ENCODE results near the gene MROH7.
"Not testable (repeated sequence)": the region's sequence is repeated elsewhere in the genome, so short reads cannot be mapped to it uniquely, and the experiment has no call there.

The MROH7 gene

GRCh38 chr1:54610601-54611580, 30.7 kb upstream of the MROH7 start:
- FAIRE-seq = no peak

GRCh38 chr1:54611621-54612020, 30.0 kb upstream of the MROH7 start:
- FAIRE-seq = no peak

GRCh38 chr1:54614024-54614423, 27.6 kb upstream of the MROH7 start:
- FAIRE-seq = no peak

GRCh38 chr1:54614563-54614962, 27.0 kb upstream of the MROH7 start:
- FAIRE-seq = no peak

GRCh38 chr1:54615531-54616279, 25.9 kb upstream of the MROH7 start:
- FAIRE-seq = no peak

GRCh38 chr1:54619749-54620148, 21.8 kb upstream of the MROH7 start:
- no peak for FAIRE-seq

DNA sequence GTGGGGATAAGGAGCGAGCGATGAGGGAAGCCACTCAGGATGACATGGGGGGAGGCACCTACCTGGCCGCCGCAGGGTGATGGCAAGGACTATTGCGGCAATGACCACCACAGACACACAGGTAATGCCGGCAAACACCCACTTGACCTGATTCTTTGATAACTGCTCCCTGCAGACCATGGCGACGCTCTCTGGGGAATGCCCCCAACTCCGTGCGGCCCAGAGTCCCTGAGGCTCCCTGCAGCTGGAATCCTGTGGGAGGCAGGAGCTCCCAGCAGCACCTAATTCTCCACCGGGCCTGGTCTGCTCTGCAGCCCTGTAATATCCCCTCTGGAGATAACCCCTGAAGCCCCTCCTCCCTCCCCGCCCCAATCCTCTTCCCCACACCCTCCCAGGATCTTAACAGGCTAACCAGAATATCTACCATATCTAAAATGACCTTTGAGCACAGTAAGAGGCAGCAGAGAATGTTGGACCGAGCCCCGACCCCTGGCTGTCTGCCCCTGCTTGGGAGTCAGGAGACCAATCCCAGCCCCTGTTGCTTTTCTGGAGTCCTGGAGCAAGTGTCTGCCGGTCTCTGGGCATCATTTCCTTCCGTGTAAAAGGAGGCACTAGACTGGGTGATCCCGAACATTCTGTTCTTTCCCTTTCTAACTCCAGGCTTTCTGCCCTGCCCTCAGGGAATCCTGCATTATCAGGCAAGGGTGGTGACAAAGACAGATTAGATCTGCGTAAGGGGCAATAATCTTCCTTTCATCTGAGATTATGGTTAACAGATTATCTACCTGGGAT, 18.2 kb upstream of the MROH7 start, which contains the start of gene FAM151A:
Gene FAM151A (minus strand): TSS at position 310 of the 792 bp plus-strand sequence. CDS start 130 bp downstream, at position 180.
- no peak for FAIRE-seq

DNA sequence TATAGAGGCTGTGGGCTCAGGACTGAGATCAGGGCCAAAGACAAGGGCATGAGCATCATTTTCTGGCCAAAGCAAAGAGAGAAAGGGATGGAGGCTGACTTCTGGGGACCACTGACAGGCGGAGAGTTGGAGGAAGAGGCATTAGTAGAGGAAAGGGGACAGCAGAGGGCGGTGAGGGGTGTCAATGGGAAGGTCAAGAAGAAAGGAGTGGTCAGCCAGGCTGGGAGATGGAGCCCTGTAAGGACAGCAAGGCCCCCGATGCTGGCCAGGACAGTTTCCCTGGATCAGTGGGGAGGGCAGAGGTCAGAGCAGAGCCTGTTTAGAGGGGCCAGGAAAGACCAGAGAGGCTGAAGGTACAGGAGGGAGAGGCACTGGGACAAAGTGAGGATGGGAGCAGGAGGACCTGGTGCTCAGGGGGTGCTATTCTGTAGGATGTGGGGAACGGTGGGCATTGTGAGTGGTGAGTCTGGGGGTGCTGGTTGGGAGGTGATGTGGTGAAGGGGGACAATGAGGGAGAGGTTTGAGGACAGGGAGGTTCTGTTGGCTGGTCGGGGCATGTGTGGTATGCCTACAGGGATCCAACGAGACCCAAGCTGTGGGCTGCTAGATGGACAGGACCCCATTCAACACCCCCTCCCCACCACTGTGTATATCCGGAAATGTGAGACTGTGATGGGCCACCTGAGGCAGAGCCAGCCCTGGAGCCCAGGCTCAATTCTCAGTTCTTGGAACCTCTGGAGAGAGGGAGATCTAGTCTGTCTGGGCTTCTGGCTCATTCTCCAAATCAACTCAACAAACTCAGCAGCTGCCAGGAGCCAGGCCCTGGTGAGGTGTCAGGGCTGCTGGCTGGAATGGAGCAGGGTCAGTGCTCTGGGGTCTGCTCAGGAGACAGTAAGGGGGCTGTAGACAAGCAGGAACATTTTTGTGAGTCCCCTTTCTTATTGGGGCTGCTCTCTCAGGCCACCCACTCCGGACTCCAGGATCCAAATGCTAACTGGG, 16.8 kb upstream of the MROH7 start:
- FAIRE-seq = no peak

DNA sequence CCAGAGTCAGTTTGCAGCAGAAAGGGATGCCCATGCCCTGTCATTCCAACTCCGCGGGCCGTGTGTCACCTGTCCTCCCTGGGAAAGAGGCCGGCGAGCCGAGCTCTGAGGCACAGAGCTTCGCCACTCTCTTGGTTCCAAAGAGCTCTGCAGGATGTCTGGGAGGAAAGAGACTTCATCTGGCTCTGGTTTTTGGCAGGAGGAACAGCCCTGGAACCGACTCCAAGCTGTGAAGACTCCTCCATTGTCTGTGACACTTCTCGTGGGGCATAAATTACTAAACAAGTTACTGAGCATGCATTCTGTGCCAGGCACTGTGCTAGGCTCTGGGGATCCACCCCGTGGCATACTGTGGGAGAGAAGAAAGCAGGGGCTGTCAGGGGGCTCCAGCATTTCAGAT, 14.4 kb upstream of the MROH7 start:
- FAIRE-seq = no peak

DNA sequence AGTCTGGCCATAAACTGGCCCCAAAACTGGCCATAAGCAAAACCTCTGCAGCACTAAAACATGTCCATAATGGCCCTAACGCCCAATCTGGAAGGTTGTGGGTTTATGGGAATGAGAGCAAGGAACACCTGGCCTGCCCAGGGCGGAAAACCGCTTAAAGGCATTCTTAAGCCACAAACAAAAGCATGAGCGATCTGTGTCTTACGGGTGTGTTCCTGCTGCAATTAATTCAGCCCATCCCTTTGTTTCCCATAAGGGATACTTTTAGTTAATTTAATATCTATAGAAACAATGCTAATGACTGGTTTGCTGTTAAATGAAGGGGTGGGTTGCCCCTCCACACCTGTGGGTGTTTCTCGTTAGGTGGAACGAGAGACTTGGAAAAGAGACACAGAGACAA, 5.8 kb upstream of the MROH7 start:
- FAIRE-seq = not testable (repeated sequence)

DNA sequence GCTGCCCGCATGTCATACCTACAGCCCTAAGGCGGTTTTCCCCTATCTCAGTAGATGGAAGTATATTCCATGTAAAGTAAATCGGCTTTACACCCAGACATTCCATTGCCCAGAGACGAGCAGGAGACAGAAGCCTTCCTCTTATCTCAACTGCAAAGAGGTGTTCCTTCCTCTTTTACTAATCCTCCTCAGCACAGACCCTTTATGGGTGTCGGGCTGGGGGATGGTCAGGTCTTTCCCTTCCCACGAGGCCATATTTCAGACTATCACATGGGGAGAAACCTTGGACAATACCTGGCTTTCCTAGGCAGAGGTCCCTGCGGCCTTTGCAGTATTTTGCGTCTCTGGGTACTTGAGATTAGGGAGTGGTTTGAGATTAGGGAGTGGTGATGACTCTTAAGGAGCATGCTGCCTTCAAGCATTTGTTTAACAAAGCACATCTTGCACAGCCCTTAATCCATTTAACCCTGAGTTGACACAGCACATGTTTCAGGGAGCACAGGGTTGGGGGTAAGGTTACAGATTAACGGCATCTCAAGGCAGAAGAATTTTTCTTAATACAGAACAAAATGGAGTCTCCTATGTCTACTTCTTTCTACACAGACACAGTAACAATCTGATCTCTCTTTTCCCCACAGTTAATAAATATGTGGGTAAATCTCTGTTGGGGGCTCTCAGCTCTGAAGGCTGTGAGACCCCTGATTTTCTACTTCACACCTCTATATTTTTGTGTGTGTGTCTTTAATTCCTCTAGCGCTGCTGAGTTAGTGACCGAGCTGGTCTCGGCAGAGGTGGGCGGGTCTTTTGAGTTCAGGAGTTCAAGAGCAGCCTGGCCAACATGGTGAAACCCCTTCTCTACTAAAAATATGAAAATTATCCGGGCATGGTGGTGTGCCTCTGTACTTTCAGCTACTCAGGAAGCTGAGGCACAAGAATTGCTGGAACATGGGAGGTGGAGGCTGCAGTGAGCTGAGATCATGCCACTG, 4.8 kb upstream of the MROH7 start:
- not testable (repeated sequence) for FAIRE-seq

GRCh38 chr1:54640361-54640760, 1.2 kb upstream of the MROH7 start:
- no peak for FAIRE-seq

GRCh38 chr1:54643736-54644135, 2.1 kb downstream of the MROH7 start:
- FAIRE-seq = no peak

- FAIRE-seq = no peak
Observed at GRCh38 chr1:54645806-54646676, 4.5 kb downstream of the MROH7 start.

GRCh38 chr1:54649130-54649898, 7.7 kb downstream of the MROH7 start:
- FAIRE-seq = no peak

DNA sequence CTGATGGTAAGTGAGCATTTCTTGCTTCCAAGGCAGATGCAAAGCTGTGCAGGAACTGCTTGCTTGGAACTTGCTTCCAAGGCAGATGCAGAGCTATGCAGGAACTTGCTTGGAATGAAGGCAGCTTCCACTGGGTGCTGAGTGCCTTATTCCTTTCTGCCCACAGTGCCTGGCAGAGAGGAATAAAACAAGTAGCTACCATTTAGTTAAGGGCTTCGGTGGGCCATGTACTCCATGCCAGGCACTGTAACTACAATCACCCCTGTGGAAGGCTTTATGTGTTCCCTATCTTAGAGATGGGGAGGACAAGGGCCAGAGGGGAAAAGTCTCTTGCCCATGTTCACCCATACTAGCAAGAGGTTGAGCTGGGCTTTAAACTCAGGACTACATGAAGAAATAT, 8.3 kb downstream of the MROH7 start:
- no peak for FAIRE-seq

DNA sequence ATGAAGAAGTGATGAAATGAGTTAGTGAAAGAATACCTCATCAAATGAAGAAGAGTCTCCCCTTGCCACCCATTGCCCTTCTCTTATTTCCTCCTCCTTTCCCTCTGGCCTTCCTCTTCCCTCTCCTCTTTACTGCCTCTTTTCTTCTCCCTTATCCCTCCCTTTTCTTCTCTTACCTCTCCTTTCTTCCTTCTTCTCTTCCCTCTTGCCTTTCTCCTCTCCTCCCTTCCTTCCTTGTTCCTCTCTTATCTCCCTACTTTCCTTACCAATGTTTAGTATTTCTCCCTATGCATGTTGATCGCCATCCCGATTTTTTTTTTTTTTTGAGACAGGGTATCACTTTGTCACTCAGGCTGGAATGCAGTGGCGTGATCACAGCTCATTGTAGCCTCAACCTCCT, 8.8 kb downstream of the MROH7 start:
- no peak for FAIRE-seq

- no peak for FAIRE-seq
Observed at GRCh38 chr1:54651608-54652007, 10.0 kb downstream of the MROH7 start.

- FAIRE-seq = no peak
Observed at GRCh38 chr1:54652168-54652567, 10.6 kb downstream of the MROH7 start.
